A549 (cell line): Measurements from ENCODE around the gene CELSR1.

Experiments
- CTCF ChIP-seq: fragments of >200 bp; sonication (Bioruptor Twin); formaldehyde crosslinking; IDR thresholded peaks from 3 replicates; pipeline ENCODE4 v1.5.1; 2016
- FOSB ChIP-seq: fragments of 250-450 bp; sonication (Bioruptor Pico); IDR thresholded peaks from 2 replicates; pipeline ENCODE4 v1.5.0; 2020; ENCODE audit warnings: mild to moderate bottlenecking, moderate library complexity
- GATA3 ChIP-seq: IDR thresholded peaks from 2 replicates; pipeline ENCODE4 v1.6.1; 2012; ENCODE audit warnings: borderline replicate concordance
- JUNB ChIP-seq: fragments of >200 bp; sonication (Bioruptor Twin); formaldehyde crosslinking; IDR thresholded peaks from 2 replicates; pipeline ENCODE4 v1.6.1; 2016
- KDM1A ChIP-seq: fragments of 200-600 bp; sonication (generic); IDR thresholded peaks from 2 replicates; pipeline ENCODE4 v1.6.1; 2016; ENCODE audit warnings: low read depth, mild to moderate bottlenecking
- KDM5A ChIP-seq: fragments of 200-600 bp; sonication (generic); IDR thresholded peaks from 2 replicates; pipeline ENCODE4 v1.6.1; 2016; ENCODE audit warnings: antibody characterized with exemption, mild to moderate bottlenecking
- MAFK ChIP-seq: fragments of 450-650 bp; IDR thresholded peaks from 2 replicates; pipeline ENCODE4 v1.6.1; 2014; ENCODE audit not compliant: partially characterized antibody
- MAX ChIP-seq: IDR thresholded peaks from 2 replicates; pipeline ENCODE4 v1.6.1; 2012
- NFE2L2 ChIP-seq: fragments of 150-350 bp; conservative IDR thresholded peaks from 2 replicates; pipeline ENCODE4 v1.6.1; 2014; ENCODE audit warnings: low read length
- POLR2A ChIP-seq: IDR thresholded peaks from 2 replicates; pipeline ENCODE4 v1.6.1; 2012; ENCODE audit warnings: mild to moderate bottlenecking, low read length
- RAD21 ChIP-seq, 2 experiments: fragments of >200 bp in 1 of 2; sonication (Bioruptor Twin) in 1 of 2; formaldehyde crosslinking in 1 of 2; IDR thresholded peaks in 1 of 2; conservative IDR thresholded peaks in 1 of 2; 2 replicates in 1 of 2; 3 replicates in 1 of 2; pipeline ENCODE4 v1.6.1; 2012 to 2018; ENCODE audit warnings: inconsistent platforms in 1 of 2
- RCOR1 ChIP-seq: fragments of 150-350 bp; IDR thresholded peaks from 2 replicates; pipeline ENCODE4 v1.6.1; 2014; ENCODE audit warnings: antibody characterized with exemption, low read length, low read depth
- REST ChIP-seq: fragments of 200-600 bp; sonication (generic); IDR thresholded peaks from 2 replicates; pipeline ENCODE4 v1.6.1; 2016; ENCODE audit warnings: antibody characterized with exemption, mild to moderate bottlenecking, moderate library complexity
- SREBF2 ChIP-seq: fragments of 450-650 bp; IDR thresholded peaks from 2 replicates; pipeline ENCODE4 v1.6.1; 2014; ENCODE audit warnings: mild to moderate bottlenecking, moderate library complexity

GRCh38 chr22:46490538-46490937, 46.9 kb downstream of the CELSR1 start:
- TF ChIP-seq MAX (no peak), FOSB (CRISPR knock-in tag) (no peak), NFE2L2 (no peak), REST (no peak), CTCF (no peak), MAFK (no peak), RAD21 (conservative IDR thresholded peaks at IDR 0.05 in 1 of 2, IDR thresholded peaks at IDR 0.05 in 1 of 2) (no peak), POLR2A (no peak), KDM1A (no peak), JUNB (no peak), SREBF2 (no peak), KDM5A (no peak), GATA3 (no peak), RCOR1 (no peak)
